Heart left ventricle (tissue), 16 donors: ENCODE data around the gene C10orf120. TPM values are rescaled to one million over a fixed set of nuclear protein-coding genes. Genes with fewer than 3 reads are reported as not detected.

ENCODE experiments used
- ATAC-seq, 4 donors: fragments of 200-7000 bp; cut with Tn5 transposase; one replicate each; pipeline ENCODE4 v1.9.1; 2020 to 2022; ENCODE audit warnings: moderate library complexity in 4 of 4, mild to moderate bottlenecking in 3 of 4, moderate number of reproducible peaks in 1 of 4
- DNase-seq, 5 donors: peaks; one replicate each; pipeline ENCODE4 v3.0.0-alpha.2; 2020
- H3K27ac ChIP-seq, 12 donors: fragments of 200-600 bp; sonication (generic) in 4 of 12; one replicate each; pipeline versions ENCODE4 v1.5.0 to v1.8.0; 2016 to 2022; ENCODE audit warnings: mild to moderate bottlenecking in 2 of 12
- H3K27me3 ChIP-seq, 9 donors: fragments of 200-600 bp; sonication (generic) in 2 of 9; one replicate each; pipeline versions ENCODE4 v1.5.1 to v1.8.0; 2016 to 2022; ENCODE audit warnings: mild to moderate bottlenecking in 3 of 9
- H3K36me3 ChIP-seq, 9 donors: fragments of 200-600 bp; sonication (generic) in 2 of 9; one replicate each; pipeline versions ENCODE4 v1.5.0 to v1.8.0; 2018 to 2022; ENCODE audit warnings: mild to moderate bottlenecking in 2 of 9
- H3K4me1 ChIP-seq, 12 donors: fragments of 200-600 bp; sonication (generic) in 4 of 12; one replicate each; pipeline versions ENCODE4 v1.5.0 to v1.8.0; 2016 to 2022; ENCODE audit warnings: mild to moderate bottlenecking in 3 of 12
- H3K4me3 ChIP-seq, 12 donors: fragments of 200-600 bp; sonication (generic) in 4 of 12; one replicate each; pipeline versions ENCODE4 v1.5.0 to v1.8.0; 2017 to 2022; ENCODE audit warnings: mild to moderate bottlenecking in 9 of 12, moderate library complexity in 4 of 12
- H3K9me3 ChIP-seq, 12 donors: fragments of 200-600 bp; sonication (generic) in 4 of 12; one replicate each; pipeline versions ENCODE4 v1.5.0 to v1.8.0; 2016 to 2022; ENCODE audit warnings: mild to moderate bottlenecking in 1 of 12
- CTCF ChIP-seq, 12 donors: fragments of 200-600 bp; sonication (generic) in 4 of 12; IDR thresholded peaks; one replicate each; pipeline versions ENCODE4 v1.5.0 to v1.8.0; 2018 to 2022; ENCODE audit warnings: antibody characterized with exemption in 12 of 12, mild to moderate bottlenecking in 5 of 12
- POLR2A ChIP-seq, 2 donors: fragments of 450-650 bp; IDR thresholded peaks; one replicate each; pipeline ENCODE4 v1.6.1; 2017; ENCODE audit warnings: antibody characterized with exemption in 2 of 2, mild to moderate bottlenecking in 2 of 2, moderate library complexity in 2 of 2
- WGBS, 4 donors: extraction: QIAGEN DNeasy Blood & Tissue Kit in 2 of 4; methylation state at CpG; one replicate each; pipeline versions ENCODE4 v1.1.5 to v1.1.7; 2013 to 2018; 5-methylcytosine and 5-hydroxymethylcytosine counted together
- intact Hi-C, 10 donors: fragments of 100-400 bp; cut with DNase I; formaldehyde crosslinking; loops; one replicate each; pipeline versions ENCODE4 v1.11.1 to v1.14.2; 2022
- polyA plus RNA-seq, 2 donors: library from polyadenylated mRNA; stranded (reverse); fragments of 200-250 nt; gene quantifications; one replicate each; pipeline ENCODE4 v1.2.3, GENCODE V29; 2013
- total RNA-seq, 9 donors: library from RNA; depleted of rRNA in 2 of 9; stranded (reverse); fragments of >200 nt in 2 of 9; fragmentation: NEBNext Ultra II Directional in 3 of 9; extraction: Animal tissue kit (Norgen Biotek cat#: 25700) in 3 of 9; gene quantifications; one replicate each; pipeline versions ENCODE4 v1.1.0 to v1.2.4, GENCODE V29; 2016 to 2023
- donor health status: ischemic (EF 13 %, LVEDD 7.1; RV severe dilation, severe dysfunction).
- donor health status: healthy with polysubstance abuse.
- donor health status: DM: no; HTN: yes; CAD: no.
- donor health status: DM: no; HTN: no; CAD: no.
- donor health status: ischemic (EF 25% LVEDD 6.9; RV normal size, moderate dysfunction).
- donor health status: ischemic (EF 25% LVEDD 5.7; RV mildly dilated, moderate dysfunction).
- donor health status: healthy.
- donor health status: DM: yes; HTN: yes; CAD: no.
- donor health status: ischemic (EF 35%, LVEDD 5.7; RV mildly dilated, moderate dysfunction).
- donor health status: nonischemic (EF 11% LVEDD 7.7; RV severe dilation, severe dysfunction).
- donor health status: DM: yes; HTN: yes; CAD: no.
- donor health status: PGD.
- donor health status: ischemic (EF 29% LVEDD 5.4; RV normal size, mild dysfunction).
- donor health status: nonischemic (EF 23%, LVEDD 6.1; RV moderate dilation, normal function).

Gene C10orf120
- total and polyA plus RNA-seq, 11 donors = not detected

GRCh38 chr10:122725006-122725405 is 25.4 kb upstream of the C10orf120 start:
- Histone ChIP-seq H3K36me3 (no peaks in the 10 kb centered on the region), H3K27me3 (peaks cover 0 to 34% (median 6%) of the 10 kb centered on the region in 9 donors), H3K9me3 (no peaks in the 10 kb centered on the region), H3K27ac (no peak overlapping the region), H3K4me3 (no peak overlapping the region), H3K4me1 (no peaks in the 10 kb centered on the region)
- 81 to 95% (median 91%) methylated on average over 1 of the region's 1 CpG for WGBS, 4 donors
- no peak for ATAC-seq
- DNase-seq = no peak
- no peak for TF ChIP-seq POLR2A (IDR thresholded peaks at IDR 0.05)
- TF ChIP-seq CTCF (IDR thresholded peaks at IDR 0.05) = no peak
- intact Hi-C loops = no loop called here

DNA sequence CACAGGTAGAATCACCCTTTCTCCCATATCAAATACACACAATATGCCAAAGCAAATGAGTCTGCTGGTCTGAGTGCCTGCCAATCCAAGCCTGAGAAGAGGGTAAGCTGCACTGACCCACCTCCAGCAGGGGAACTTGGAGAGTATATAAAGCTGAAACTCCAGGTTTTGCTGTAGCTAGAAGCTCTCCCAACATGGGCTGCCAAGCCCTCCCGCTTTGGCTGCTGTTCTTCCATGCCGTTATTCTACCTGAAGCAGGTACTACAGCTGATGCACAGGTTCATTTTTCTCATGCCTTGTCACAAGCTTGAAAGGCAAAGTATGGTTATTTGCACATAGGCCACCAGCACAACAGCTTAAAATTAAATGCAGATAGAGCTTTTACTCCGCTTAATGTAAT is 21.5 kb upstream of the C10orf120 start:
- H3K4me1 ChIP-seq = no peaks in the 10 kb centered on the region
- intact Hi-C loops = no loop called here
- TF ChIP-seq CTCF (IDR thresholded peaks at IDR 0.05) = no peak
- TF ChIP-seq POLR2A (IDR thresholded peaks at IDR 0.05) = no peak
- H3K27me3 ChIP-seq = peaks cover 0 to 9% (median 0%) of the 10 kb centered on the region in 9 donors
- no peaks in the 10 kb centered on the region for H3K9me3 ChIP-seq
- no peak for DNase-seq
- H3K36me3 ChIP-seq = no peaks in the 10 kb centered on the region
- 89 to 99% (median 91%) methylated on average over 3 of the region's 3 CpGs for WGBS, 4 donors
- no peak overlapping the region for H3K4me3 ChIP-seq
- no peak overlapping the region for H3K27ac ChIP-seq
- ATAC-seq = no peak

DNA sequence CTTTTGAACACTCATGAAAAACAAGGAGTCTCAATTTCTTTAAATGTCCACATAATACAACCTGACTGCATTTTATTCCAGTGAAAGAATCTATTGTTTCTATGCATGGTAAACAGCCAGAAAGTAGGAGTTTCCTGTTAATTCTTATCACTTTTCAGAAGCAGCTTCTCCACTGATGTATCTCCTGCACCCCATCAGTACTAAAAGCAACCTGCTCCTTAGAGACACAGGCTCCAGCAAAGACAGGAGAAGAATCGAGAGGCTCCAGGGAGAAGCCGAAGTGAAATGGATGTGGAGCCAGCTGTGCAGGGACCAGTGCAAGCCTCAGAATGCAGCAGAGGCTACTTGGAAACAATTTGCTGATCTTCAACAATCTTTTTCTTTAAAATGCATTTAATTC is 16.4 kb upstream of the C10orf120 start:
- TF ChIP-seq CTCF (IDR thresholded peaks at IDR 0.05) (no peak), POLR2A (IDR thresholded peaks at IDR 0.05) (no peak)
- intact Hi-C loops = no loop called here
- no peaks in the 10 kb centered on the region for H3K4me1 ChIP-seq
- no peaks in the 10 kb centered on the region for H3K36me3 ChIP-seq
- no peak overlapping the region for H3K4me3 ChIP-seq
- H3K9me3 ChIP-seq = no peaks in the 10 kb centered on the region
- peaks cover 0 to 41% (median 0%) of the 10 kb centered on the region in 9 donors for H3K27me3 ChIP-seq
- H3K27ac ChIP-seq = no peak overlapping the region
- WGBS, 4 donors = 66 to 80% (median 72%) methylated on average over 2 of the region's 2 CpGs
- DNase-seq = no peak
- no peak for ATAC-seq

GRCh38 chr10:122715576-122715975 is 15.9 kb upstream of the C10orf120 start:
- Histone ChIP-seq H3K9me3 (no peaks in the 10 kb centered on the region), H3K36me3 (no peaks in the 10 kb centered on the region), H3K4me3 (no peak overlapping the region), H3K27me3 (peaks cover 0 to 41% (median 0%) of the 10 kb centered on the region in 9 donors), H3K4me1 (no peaks in the 10 kb centered on the region), H3K27ac (no peak overlapping the region)
- WGBS, 4 donors = 68 to 74% (median 71%) methylated on average over 9 of the region's 9 CpGs
- no peak for DNase-seq
- intact Hi-C loops = no loop called here
- ATAC-seq = no peak
- TF ChIP-seq POLR2A (IDR thresholded peaks at IDR 0.05) (no peak), CTCF (IDR thresholded peaks at IDR 0.05) (no peak)
